HTERT RPE-1 (cell line): Measurements from ENCODE around the gene OSBPL3.

Source experiments
- in situ Hi-C: fragments of 300-500 bp; cut with MboI; formaldehyde crosslinking; loops from 4 replicates; pipeline ENCODE4 v1.14.3; 2020; ENCODE audit warnings: low sequenced_read_pairs

The OSBPL3 gene

DNA sequence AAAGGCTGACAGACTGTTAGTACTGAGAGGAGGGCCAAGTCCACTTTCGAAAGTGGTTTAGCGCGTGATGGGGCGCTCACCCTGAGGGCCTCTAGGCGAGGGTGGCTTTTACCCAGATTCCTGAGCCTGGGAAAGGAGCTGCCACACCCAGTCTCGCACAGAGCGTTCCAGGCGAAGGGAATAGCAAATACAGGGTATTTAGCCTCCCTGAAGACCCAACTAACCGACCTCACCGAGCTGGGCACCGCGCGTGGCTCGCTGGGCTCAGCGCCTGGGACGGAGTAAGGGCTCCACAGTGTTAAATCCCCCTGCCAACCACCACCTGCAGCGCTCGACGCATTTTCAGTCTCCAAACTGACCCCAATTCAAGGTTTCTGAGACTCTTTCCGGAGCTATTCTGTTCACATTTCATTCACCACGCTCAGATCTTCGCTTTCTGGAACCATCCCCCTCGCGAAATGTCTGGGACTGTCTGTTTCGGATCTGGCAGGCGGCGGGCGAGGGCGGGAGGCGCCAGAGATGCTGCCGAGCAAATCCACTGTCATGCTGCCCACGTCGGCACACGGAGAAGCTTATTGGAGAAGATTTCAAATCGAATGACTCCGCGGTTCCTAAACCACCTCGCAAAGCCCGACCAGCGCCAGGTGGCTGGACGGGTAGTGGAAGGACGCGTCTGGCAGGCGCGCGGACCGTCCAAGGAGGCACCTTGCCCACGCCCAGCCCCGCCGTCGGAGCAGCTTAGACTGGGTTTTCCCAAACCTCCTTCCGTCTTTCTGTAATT lies 1.4 kb upstream of the OSBPL3 start:
- in situ Hi-C loops = no loop called here

DNA sequence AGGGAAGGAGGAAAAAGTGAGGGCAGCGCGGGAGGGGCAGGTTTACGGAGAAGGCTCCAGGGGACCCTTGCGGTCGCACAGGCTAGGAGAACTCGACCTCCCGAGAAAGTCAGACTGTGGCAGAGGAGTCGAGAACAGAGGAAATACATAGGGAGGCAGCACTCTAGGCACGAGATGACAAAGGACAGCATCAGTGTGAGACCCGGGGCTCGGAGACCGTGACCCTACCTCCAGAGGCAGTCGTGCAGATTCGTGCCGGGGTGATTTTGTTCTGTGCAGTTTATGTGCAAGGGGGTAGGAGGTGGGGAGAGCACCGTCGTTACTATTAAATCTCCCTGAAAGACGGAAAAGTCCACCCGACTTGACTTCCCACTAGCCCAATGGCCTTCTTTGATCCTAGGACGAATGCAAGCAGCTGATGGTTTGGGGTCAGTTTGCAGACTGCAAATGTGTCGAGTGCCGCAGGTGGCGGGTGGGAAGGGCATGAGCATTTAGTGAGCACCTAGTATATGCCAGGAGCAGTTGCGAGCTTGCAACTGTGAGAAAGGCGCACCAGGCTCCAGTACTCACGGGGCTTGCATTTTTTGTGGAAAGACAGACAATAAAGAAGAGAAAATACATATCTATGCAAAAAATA lies 674 bp upstream of the OSBPL3 start:
- in situ Hi-C loops = no loop called here

DNA sequence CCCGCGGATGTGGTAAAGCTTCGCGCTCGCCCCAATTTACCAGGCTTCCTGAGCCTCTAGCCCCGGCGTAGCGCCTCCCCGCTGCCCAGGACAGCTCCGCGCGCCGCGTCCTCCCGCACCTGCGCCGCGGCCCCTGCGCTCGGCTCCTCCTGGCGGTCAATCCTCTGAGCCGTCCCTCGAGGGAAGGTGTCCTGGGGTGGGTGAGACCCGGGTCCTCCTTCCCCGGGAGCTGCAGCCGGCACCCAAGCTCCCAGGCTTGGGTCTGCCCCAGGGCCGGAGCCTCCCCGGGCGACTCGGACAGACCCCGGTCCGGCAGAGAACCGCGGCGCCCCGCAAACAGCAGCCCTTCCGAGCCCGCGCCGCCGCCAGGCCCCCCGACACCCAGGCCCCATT lies 512 bp downstream of the OSBPL3 start:
- in situ Hi-C loops = no loop called here

DNA sequence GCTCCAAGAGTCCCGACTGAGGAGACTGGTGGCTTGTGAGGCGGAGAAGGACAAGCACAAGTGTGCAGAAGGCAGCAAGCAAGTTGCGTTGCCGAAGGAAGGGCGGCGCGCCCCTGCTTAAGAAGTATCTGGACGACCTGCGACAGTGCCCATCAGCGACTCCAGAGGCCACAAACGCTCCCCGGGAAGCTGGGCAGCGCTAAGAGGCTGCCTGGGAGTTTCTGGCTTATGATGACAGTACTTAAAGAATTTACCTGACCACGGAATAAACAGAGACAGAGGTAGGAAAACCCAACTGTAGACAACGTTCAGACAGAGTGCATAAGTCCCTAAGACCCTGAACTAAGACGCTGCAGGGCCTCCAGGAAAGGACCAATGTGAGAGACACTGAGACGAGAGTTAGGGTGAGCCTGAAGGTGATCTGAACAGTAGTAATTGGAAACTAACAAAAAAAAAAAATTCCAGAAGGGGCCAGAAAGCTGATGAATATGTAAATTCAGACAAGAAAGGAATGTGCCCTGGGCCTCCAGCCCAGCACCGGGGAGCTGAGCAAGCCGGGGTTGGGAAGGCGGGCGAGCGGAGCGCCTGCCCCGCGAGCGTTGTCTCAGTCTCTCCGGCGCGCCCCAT lies 1.0 kb downstream of the OSBPL3 start:
- in situ Hi-C loops = no loop called here

DNA sequence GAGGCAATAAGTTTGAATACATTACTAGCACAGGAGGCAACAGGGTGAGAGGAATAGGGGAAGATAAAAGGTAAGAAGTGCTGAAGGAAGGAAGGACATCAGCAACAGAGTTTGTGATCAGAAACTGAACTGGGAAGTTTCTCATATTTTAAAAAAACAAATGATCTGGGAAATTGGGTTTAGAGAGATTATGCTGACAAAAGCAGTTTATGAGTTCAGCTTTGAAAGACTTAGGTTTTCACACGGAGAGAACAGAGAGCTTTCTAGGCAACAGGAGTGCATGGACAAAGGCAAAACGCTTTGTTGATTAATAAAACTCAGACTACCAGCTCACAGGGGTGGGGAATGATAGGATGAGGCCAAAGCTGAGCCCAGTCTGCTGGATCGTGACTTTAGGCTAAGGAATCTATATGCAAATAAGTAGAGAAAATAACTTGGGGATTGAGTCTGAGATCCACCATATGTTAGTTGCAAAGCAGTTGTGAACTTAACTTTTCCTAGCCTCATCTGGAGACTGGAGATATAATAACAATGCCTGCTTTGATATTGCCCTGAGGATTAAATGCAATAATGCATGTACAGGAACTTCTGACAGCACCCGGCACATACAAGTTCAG lies 4.2 kb downstream of the OSBPL3 start:
- in situ Hi-C loops = no loop called here

DNA sequence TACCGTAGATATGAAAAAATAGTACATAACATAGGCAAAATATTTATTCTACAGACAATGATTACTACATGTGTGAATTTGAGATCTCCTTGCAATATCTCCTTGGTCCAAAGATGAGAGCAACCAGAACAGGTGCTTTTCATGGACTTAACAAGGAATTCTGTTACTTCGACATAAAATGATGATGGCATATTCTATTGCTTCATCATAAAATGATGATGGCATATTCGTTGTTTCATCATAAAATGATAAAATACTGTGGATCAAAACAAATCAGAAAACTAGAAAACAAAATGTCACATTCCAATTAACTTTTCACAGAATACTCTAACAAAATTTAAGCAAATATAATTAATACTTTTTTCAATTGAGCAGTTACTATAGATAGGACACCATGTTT lies 4.8 kb downstream of the OSBPL3 start:
- in situ Hi-C loops = no loop called here

DNA sequence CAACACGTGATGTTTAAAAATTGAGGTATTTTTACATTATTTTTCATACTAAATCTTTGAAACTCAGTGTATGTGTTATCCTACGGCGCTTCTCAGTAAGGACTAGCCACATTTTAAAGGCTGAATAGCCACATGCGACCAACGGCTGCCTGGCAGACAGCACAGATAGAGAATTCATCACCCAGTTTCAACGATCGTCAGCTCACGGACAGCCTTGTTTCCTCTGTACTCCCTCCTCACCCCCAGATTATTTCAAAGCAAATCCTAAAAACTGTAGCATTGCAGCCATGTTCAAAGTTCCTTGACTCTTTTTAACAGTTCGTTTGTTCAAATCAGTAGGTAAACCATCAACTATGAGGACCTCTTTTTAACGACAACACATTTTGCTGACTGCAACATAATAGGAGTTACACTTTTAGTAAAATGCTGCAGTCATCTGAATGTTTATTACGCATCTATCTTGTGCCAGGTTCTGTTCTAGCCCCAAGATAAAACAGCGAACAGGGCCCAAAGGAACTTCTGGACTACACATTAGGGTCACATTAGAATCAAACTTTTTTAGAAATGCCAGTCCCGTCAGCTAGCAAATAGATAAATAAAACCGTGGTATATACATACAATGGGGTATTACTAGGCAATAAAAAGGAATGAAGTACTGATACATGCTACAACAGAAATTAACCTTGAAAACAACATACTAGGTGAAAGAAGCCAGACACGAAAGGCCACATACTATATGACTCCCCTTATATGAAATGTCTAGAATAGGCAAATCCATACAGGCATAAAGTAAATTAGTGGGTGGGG lies 5.7 kb downstream of the OSBPL3 start:
- in situ Hi-C loops = no loop called here

DNA sequence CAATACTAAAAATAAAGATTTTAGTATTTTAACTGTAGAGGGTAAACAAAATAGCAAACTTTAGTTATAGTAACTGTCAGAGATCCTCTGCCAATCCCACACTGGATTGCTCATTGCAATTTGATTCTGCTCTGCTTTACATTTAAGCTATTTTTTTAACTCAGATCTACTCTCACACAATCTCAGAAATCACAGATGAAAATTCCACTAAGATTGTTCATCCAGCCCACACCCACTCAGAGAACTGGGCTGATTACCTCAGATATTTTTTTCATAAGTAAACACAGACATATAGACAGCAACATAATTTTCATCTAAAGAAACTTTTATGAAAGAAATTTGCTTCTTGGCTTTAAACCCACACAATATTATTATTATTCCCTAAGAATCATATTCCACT lies 7.0 kb downstream of the OSBPL3 start:
- in situ Hi-C loops = no loop called here

DNA sequence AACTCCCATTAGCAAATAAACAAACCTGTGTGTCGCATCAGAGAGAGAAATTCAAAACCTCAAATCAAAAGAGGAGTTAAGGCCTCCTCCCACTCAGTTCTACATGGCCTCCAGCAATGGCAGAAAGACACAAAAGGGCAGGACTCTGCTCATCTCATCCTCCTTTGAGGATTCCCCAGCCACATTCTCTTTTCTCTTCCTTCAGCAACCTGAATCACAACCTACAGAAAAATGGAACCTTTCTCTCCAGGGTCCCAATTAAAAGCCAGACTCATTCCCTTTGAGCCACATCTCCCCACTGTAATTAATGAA lies 7.9 kb downstream of the OSBPL3 start:
- in situ Hi-C loops = no loop called here

DNA sequence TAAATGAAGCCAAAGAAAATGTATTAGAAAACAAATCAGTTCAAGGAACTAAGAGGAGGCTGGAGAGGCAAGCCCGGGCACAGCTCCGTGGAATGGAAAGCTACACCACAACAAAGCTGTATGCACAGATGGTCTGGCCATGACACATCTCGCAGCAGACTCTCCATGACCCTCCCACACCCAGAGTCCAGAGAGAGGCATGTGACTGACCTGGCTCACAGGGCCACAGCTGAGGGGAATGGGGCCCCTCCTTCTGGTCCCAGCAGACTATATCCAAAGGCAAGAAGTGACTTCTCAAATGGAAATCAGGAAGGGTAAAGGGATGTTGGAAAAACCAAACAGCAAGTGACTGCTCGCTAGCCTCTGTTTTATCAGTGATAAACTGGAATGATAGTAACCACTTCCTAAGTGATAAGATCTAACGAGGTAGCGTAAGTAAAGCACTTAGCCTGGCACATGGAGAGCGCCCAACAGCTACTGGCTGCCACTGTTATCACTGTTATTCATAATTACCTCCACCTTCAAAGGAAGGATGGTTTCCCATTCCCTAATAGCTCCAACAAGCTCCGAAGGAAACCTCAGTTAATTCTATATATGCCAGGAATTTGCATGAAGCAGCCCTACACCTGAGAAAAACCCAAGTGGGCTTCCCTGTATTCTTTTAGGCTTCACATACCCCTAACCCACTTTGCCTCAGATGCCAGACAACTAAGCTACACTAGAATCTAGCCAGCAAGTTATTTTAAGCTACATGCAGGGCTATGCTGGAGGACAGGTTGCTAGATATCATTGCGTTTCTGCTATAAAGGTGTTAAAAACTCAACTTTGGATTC lies 8.4 kb downstream of the OSBPL3 start:
- in situ Hi-C loops = no loop called here

DNA sequence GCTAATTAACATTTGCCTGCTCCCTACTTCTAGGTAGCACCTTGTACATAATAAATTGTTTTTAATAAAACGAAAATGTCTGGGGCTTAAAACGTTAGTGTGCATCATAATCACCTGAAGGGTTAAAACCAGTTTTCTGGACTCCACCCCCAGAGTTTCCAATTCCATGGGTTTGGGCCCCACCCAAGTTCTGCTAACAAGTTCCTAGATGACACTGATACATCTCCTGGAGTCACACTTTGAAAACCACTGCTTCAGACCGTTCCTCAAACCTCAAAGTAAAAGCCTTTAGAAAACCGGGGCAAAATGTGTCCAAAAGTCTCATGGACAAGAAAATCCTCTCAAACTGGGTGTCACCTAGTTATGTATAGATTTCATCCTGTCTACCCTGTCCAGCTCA lies 9.3 kb downstream of the OSBPL3 start:
- in situ Hi-C loops = no loop called here

DNA sequence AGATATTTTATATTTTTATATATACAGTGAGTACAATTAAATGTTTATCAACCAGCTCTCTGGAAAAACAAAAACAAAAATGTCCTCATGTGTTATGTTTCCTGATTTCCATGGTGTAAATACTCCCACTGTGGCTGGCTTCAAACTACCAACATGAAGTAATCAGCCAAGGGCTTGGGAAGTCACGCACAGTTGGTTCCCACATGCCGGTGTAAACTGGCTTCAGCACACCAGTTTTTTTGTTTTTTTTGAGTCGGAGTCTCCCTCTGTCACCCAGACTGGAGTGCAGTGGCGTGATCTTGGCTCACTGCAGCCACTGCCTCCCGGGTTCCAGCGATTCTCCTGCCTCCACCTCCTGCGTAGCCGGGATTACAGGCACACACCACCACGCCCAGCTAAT lies 11.8 kb downstream of the OSBPL3 start:
- in situ Hi-C loops = no loop called here

DNA sequence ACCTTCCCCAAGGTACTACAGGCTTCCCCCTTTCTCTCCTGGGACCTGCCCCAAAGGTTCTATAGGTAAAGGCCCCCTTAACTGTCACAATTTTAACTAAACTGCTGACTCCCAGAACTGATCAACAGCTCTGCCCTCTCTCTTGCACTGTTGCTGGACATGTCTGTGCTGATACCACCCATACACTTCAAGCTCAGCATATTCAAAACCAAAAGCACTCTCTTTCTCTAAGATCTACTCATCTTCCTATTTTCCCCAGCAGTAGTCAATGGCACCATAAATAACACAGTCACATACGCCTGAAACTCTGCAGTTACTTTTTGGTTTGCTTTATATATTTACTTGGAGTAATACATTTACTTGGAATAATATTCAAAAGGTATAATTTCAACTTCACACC lies 12.3 kb downstream of the OSBPL3 start:
- in situ Hi-C loops = no loop called here

DNA sequence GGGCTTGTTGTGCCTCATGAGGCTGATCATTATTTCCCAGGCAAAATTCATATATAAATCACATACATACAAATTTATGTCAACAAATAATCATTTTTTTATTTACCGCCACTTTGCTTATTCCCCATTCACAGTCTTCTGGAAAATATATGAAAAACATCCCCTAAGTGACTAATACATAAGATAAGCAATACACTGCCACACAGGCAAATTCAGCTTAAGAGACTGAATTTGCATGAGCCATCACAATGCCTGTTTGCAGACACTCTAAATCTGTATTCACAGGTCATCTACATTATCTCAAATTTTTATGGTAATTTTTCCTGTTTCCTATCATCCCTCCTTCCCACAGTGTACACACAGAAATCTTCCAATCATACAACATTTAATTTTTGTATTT lies 13.2 kb downstream of the OSBPL3 start:
- in situ Hi-C loops = no loop called here

DNA sequence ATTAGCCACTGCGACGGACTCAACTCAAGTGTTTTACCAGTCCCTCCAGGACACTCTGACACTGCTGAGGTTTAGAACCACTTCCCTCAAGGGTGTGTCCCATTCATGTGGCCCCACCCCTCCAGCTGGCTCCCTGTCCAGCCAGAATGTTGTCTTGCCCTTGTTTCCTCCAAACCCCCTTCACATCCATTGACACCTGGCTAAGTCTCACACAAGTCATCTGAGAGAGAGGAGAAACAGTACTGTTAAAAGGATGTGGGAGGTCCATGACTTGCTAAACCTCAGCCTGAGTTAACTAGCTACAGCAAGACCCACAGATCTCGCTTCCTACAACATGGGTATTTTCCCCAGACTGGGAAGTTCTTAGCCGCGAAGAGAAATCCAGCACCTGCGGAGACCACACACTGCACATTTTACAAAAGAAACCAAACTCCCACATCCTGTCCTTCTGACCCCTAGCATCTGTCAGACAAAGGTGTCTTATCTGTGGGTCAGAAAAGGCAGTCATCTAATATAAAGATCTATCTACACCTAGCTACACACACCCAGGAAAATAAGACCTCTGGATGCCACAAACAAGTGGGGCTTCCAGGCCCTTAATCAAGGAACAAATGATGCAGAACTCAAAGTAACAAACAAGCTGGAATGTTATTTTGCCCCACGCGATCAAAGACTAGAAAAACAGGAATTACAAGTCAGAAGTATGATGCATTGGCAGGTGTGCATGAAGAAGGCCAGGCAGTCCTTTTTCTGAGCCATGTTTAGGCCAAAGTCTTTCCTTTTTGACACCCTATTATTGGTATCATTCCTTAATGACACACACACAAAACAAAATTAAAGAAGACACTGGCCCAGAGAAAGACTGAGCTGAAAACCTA lies 13.9 kb downstream of the OSBPL3 start:
- in situ Hi-C loops = no loop called here

DNA sequence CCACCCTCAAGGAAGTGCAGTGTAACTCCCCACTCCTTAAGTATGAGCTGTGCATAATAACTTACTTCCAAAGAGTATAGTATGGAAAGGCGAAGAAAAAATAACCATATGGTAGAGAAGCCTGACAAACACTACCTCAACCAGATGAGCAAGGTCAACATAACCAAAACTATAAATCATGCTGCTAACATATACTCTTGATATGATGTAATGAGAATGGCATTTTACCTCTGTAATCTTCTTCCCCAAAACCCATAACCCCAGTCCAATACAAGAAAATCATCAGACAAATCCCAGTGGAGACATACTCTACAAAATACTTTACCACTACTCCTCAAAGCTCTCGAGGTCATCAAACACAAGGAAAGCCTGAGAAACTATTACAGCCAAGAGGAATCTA lies 15.8 kb downstream of the OSBPL3 start:
- in situ Hi-C loops = no loop called here

DNA sequence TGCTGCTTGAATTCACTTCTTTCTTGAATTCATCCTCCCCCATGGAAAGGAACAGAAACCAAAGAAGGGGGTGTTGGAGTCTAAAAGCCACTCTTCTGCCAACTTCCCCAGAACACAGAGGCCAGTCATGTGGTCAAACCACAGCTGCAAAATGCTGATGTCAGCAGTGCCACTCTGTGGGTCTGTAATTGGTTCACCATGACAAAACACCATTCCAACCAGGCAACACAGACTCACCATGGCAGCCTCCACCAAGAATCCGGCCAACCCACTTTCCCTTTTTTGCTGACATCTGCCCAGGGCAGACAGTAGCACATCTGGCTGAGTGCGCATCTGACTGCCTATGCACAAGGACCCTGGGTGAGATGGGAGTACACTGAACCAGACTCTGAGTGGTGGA lies 16.8 kb downstream of the OSBPL3 start:
- in situ Hi-C loops = no loop called here

DNA sequence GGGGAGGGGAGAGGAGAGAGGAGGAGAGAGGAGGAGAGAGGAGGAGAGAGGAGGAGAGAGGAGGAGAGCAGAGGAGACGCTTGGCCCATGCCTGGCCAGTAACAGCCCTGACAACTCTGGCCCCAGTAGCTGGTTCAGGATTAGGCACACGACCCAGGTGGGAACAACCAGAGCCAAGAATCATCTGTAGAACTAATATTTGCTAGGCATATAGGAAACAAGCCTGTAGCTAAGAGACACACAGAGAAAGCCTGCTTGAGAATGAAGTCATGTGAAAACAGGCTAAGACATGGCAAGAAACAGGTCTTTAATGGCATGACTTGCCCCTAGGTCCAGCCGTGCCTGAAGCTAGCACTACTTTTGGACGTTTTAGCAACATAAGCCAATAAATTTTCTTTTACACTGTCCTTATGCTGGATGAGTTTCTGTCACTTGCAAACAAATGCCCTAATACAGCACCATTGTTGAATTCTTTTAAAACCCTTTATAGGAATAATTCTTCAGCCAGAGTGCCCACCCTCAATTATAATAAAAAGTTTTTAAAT lies 17.5 kb downstream of the OSBPL3 start:
- in situ Hi-C loops = no loop called here
